ENCODE results near the gene INTS7.

Gene INTS7

DNA sequence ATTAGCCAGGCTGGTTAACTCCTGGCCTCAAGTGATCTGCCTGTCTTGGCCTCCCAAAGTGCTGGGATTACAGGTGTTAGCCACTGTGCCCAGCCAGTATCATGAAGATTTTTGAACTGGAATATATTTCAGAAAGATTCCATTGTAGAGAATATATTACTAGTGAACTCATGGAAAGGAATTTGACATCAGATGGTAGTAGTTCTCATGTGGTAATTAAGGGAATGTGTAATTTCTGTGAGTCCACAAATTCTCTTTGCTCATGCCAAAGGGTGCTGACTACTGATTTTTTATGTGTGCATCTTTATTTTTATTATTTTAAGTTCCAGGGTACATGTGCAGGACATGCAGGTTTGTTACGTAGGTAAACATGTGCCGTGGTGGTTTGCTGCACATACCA lies 10.6 kb upstream of the INTS7 start:
- TF ChIP-seq EGR1 (IDR thresholded peaks at IDR 0.05) (no peak), EP300 (IDR thresholded peaks at IDR 0.05; ENCODE audit: borderline replicate concordance) (no peak), YY1 (IDR thresholded peaks at IDR 0.05; ENCODE audit: low read depth) (no peak), TAF1 (IDR thresholded peaks at IDR 0.05; ENCODE audit: low read depth) (no peak), CREB1 (IDR thresholded peaks at IDR 0.05; ENCODE audit: low read depth) (no peak)

DNA sequence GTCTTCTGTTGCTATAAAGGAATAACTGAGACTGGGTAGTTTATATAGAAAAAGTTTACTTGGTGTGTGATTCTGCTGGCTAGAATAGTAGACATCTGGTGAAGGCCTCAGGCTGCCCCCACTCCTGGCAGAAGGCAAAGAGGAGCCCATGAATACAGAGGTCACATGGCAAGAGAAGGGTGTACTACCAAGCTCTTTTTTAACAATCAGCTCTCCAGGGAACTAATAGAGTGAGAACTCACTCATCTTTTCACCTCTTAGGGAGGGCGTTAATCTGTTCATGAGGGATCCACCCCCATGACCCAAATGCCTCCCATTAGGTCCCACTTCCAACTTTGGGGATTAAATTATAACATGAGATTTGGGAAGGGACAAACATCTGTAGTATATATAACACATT lies 9.5 kb upstream of the INTS7 start:
- TF ChIP-seq CREB1 (IDR thresholded peaks at IDR 0.05; ENCODE audit: low read depth) (no peak), ZBTB7A (IDR thresholded peaks at IDR 0.05; ENCODE audit: low read depth) (no peak), TCF12 (IDR thresholded peaks at IDR 0.05; ENCODE audit: low read depth) (no peak), TEAD4 (IDR thresholded peaks at IDR 0.05) (no peak)
- TF ChIP-seq, protein P1, sequence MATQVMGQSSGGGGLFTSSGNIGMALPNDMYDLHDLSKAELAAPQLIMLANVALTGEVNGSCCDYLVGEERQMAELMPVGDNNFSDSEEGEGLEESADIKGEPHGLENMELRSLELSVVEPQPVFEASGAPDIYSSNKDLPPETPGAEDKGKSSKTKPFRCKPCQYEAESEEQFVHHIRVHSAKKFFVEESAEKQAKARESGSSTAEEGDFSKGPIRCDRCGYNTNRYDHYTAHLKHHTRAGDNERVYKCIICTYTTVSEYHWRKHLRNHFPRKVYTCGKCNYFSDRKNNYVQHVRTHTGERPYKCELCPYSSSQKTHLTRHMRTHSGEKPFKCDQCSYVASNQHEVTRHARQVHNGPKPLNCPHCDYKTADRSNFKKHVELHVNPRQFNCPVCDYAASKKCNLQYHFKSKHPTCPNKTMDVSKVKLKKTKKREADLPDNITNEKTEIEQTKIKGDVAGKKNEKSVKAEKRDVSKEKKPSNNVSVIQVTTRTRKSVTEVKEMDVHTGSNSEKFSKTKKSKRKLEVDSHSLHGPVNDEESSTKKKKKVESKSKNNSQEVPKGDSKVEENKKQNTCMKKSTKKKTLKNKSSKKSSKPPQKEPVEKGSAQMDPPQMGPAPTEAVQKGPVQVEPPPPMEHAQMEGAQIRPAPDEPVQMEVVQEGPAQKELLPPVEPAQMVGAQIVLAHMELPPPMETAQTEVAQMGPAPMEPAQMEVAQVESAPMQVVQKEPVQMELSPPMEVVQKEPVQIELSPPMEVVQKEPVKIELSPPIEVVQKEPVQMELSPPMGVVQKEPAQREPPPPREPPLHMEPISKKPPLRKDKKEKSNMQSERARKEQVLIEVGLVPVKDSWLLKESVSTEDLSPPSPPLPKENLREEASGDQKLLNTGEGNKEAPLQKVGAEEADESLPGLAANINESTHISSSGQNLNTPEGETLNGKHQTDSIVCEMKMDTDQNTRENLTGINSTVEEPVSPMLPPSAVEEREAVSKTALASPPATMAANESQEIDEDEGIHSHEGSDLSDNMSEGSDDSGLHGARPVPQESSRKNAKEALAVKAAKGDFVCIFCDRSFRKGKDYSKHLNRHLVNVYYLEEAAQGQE (IDR thresholded peaks at IDR 0.05; ENCODE audit: low read depth) = no peak

DNA sequence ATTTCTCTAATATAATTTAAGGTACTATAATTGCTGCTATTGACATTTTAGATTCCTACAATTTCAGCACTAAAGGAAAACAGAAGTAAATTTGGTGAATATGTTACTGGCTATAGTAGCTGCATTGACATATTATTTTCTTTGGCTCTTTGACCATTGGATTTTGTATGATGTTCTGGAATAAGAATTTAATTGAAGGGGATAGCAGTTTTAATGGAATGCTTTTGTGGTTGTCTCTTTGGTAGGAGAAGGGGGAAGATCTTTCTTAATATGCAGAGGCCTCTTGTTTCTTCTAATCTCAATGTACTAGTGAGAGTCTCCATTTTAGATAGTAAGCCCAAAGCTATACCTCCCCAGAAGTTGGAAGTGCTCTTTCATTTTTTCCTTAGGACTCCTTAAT lies 7.1 kb upstream of the INTS7 start:
- TF ChIP-seq FOXM1 (IDR thresholded peaks at IDR 0.05; ENCODE audit: borderline replicate concordance, low read depth) (no peak), EP300 (IDR thresholded peaks at IDR 0.05; ENCODE audit: borderline replicate concordance) (no peak), EGR1 (IDR thresholded peaks at IDR 0.05) (no peak), TAF1 (IDR thresholded peaks at IDR 0.05; ENCODE audit: low read depth) (no peak), ZBTB7A (IDR thresholded peaks at IDR 0.05; ENCODE audit: low read depth) (no peak)

DNA sequence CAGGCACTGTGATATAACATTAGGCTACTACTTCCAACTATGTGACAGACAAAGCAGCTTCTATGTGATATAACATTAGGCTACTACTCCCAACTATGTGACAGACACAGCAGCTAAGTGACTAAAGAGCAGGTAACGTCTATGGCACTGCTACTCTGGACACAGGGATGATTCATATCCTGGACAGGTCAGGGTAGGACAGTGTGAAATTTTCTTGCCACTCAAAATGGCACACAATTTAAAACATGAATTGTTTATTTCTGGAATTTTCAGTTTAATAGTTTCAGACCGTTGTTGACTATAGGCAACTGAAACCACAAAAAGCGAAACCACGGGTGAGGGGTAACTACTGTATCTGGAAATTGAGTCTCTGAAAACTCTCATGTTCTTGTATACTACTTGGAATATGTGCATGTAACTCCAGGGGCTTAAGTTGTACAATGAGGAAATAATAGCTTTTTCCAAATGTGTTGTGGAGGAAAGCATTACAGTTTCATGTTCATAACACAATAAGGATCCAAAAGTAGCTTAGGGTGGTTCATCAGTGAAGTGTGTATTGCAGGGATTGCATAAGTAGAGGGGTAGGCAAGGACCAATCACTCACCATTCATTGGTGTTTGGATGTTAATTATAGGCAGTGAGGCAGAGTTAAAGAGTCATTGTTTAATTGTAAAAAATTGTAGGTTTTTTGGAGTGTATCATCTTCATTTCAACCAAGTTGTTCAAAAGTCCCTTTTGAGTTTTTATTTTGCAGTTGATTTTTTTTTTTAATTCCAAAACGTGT lies 5.5 kb upstream of the INTS7 start:
- no peak for TF ChIP-seq EP300 (IDR thresholded peaks at IDR 0.05; ENCODE audit: borderline replicate concordance)
- no peak for TF ChIP-seq FOXM1 (IDR thresholded peaks at IDR 0.05; ENCODE audit: borderline replicate concordance, low read depth)
- TF ChIP-seq YY1 (IDR thresholded peaks at IDR 0.05; ENCODE audit: low read depth) = no peak
- TF ChIP-seq, protein P1 (IDR thresholded peaks at IDR 0.05; ENCODE audit: low read depth) = no peak

DNA sequence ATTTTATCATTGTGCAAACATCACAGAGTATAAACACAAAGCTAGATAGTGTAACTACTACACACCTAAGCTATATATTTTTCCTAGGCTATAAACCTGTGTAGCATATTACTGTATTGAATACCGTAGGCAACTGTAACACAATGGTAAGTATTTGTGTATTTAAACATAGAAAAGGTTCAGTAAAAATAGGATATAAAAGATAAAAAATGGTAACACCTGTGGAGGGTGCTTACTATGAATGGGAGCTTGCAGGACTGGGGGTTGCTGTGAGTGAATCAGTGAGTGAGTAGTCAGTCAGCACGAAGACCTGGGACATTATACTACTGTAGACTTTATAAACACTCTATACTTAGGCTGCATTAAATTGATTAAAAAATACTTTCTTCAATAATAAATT lies 4.3 kb upstream of the INTS7 start:
- TF ChIP-seq TEAD4 (IDR thresholded peaks at IDR 0.05) (no peak), FOXM1 (IDR thresholded peaks at IDR 0.05; ENCODE audit: borderline replicate concordance, low read depth) (no peak), YY1 (IDR thresholded peaks at IDR 0.05; ENCODE audit: low read depth) (no peak)
- TF ChIP-seq, protein P2, sequence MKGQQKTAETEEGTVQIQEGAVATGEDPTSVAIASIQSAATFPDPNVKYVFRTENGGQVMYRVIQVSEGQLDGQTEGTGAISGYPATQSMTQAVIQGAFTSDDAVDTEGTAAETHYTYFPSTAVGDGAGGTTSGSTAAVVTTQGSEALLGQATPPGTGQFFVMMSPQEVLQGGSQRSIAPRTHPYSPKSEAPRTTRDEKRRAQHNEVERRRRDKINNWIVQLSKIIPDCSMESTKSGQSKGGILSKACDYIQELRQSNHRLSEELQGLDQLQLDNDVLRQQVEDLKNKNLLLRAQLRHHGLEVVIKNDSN (IDR thresholded peaks at IDR 0.05) = no peak
- TF ChIP-seq, protein P3, sequence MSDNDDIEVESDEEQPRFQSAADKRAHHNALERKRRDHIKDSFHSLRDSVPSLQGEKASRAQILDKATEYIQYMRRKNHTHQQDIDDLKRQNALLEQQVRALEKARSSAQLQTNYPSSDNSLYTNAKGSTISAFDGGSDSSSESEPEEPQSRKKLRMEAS (IDR thresholded peaks at IDR 0.05) = no peak
- TF ChIP-seq, protein P1 (IDR thresholded peaks at IDR 0.05; ENCODE audit: low read depth) = no peak

DNA sequence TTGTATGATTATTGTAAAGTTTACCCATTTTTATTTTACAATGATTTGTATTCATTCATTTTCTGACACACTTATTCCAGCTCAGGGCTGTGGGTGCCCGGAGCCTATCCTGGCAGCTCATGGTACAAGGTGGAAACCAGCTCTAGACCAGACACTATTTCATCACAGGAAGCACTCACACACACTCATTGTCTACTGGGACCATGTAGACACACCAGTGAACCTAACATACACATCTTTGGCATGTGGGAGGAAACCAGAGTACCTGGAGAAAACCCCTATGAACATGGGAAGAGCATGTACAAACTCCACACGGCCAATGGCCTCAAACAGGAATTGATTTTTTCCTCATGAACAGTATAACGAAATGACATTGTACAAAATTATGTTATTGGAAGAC lies 2.5 kb upstream of the INTS7 start:
- TF ChIP-seq ZBTB7A (IDR thresholded peaks at IDR 0.05; ENCODE audit: low read depth) = no peak
- TF ChIP-seq TCF12 (IDR thresholded peaks at IDR 0.05; ENCODE audit: low read depth) = no peak
- TF ChIP-seq EP300 (IDR thresholded peaks at IDR 0.05; ENCODE audit: borderline replicate concordance) = no peak
- no peak for TF ChIP-seq TEAD4 (IDR thresholded peaks at IDR 0.05)
- TF ChIP-seq FOXM1 (IDR thresholded peaks at IDR 0.05; ENCODE audit: borderline replicate concordance, low read depth) = no peak
- no peak for TF ChIP-seq CREB1 (IDR thresholded peaks at IDR 0.05; ENCODE audit: low read depth)
- TF ChIP-seq, protein P1 (IDR thresholded peaks at IDR 0.05; ENCODE audit: low read depth) = no peak
